Activated T-helper 17 cell treated with anti-CD3 and anti-CD28 coated beads, Interleukin-2, amount 50 U/mL, for 72 hours (primary cell): ENCODE results near the gene SPATA46. TPM values are rescaled to one million over a fixed set of nuclear protein-coding genes. Genes with fewer than 3 reads are reported as not detected.
"Not testable (repeated sequence)": the region's sequence is repeated elsewhere in the genome, so short reads cannot be mapped to it uniquely, and the experiment has no call there.

Experiments used
- ATAC-seq: fragments of 150-1000 bp; cut with Tn5 transposase; replicated peaks from 2 replicates; pipeline ENCODE4 v1.10.0; 2021; ENCODE audit warnings: mild to moderate bottlenecking, moderate library complexity
- H3K27ac Mint-ChIP-seq: one replicate; pipeline ENCODE4 v1.8.0; 2022; ENCODE audit warnings: mixed read lengths
- H3K27me3 Mint-ChIP-seq: one replicate; pipeline ENCODE4 v1.8.0; 2022; ENCODE audit warnings: mixed read lengths
- H3K36me3 Mint-ChIP-seq: one replicate; pipeline ENCODE4 v1.8.0; 2022; ENCODE audit warnings: low read depth, mild to moderate bottlenecking, mixed read lengths
- H3K4me1 Mint-ChIP-seq: one replicate; pipeline ENCODE4 v1.8.0; 2022; ENCODE audit warnings: mixed read lengths
- H3K4me3 Mint-ChIP-seq: one replicate; pipeline ENCODE4 v1.8.0; 2022; ENCODE audit warnings: mild to moderate bottlenecking, mixed read lengths
- H3K9me3 Mint-ChIP-seq: one replicate; pipeline ENCODE4 v1.8.0; 2022; ENCODE audit warnings: mixed read lengths
- total RNA-seq, 2 donors: library from RNA; stranded (reverse); gene quantifications; one replicate each; pipeline ENCODE4 v1.2.3, GENCODE V29; 2022

Gene SPATA46, protein sequence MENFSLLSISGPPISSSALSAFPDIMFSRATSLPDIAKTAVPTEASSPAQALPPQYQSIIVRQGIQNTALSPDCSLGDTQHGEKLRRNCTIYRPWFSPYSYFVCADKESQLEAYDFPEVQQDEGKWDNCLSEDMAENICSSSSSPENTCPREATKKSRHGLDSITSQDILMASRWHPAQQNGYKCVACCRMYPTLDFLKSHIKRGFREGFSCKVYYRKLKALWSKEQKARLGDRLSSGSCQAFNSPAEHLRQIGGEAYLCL
- total RNA-seq = not detected

DNA sequence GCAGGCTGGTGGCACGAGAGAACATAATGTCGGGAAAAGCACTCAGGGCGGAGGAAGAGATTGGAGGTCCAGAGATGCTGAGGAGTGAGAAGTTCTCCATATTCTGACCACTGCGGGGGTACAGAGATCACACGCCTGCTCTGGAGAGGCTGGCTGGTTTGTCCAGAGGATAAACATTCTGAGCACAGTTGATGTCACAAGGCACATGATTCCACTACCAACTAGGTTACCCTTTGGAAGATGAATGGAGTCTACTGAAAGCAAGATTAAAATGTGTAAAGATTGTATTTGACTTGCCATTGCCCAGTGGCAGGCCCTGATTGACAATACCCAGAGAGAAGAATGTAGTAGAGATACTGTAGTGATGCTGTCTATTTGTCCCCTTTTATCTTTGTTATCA is at the start of gene SPATA46:
Gene SPATA46, minus strand, starts transcription at position 164 of the 400 bp plus-strand sequence. Its CDS starts 64 bp downstream, at position 100.
- Mint-ChIP-seq H3K36me3 (no peaks in the 10 kb centered on the region), H3K9me3 (no peaks in the 10 kb centered on the region), H3K4me3 (no peak within 1 kb of the TSS), H3K27ac (no peak within 1 kb of the TSS), H3K27me3 (no peaks in the 10 kb centered on the region), H3K4me1 (no peaks in the 10 kb centered on the region)
- ATAC-seq = no peak

DNA sequence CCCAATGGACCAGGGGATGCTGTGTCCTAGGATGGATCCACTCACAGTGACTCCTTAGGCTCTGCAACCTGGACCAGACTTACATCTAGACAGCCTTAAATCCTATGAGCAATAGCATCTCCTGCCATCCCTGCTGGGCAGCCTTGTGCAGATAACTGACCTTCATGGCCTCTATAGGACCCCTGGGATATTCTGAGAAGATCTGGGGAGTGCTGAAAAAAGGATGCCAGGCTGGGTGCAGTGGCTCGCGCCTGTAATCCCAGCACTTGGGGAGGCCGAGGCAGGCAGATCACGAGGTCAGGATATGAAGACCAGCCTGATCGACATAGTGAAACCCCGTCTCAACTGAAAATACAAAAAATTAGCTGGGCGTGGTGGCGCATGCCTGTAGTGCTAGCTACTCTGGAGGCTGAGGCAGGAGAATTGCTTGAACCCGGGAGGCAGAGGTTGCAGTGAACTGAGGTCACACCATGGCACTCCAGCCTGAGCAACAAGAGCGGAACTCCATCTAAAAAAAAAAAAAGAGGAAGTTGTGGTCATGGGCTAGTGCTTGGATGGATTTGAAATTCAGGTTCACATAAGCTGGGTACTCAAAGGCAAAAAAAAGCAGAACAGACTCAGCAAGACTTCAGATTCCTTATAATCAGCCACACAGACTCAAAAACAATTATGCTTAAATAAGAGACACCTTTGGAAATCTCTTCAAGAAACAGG is 46.2 kb upstream of the SPATA46 start:
- H3K4me1 Mint-ChIP-seq = no peaks in the 10 kb centered on the region
- no peaks in the 10 kb centered on the region for H3K9me3 Mint-ChIP-seq
- no peak overlapping the region for H3K4me3 Mint-ChIP-seq
- no peak overlapping the region for H3K27ac Mint-ChIP-seq
- H3K27me3 Mint-ChIP-seq = peaks cover 25% of the 10 kb centered on the region
- H3K36me3 Mint-ChIP-seq = no peaks in the 10 kb centered on the region
- no peak for ATAC-seq

DNA sequence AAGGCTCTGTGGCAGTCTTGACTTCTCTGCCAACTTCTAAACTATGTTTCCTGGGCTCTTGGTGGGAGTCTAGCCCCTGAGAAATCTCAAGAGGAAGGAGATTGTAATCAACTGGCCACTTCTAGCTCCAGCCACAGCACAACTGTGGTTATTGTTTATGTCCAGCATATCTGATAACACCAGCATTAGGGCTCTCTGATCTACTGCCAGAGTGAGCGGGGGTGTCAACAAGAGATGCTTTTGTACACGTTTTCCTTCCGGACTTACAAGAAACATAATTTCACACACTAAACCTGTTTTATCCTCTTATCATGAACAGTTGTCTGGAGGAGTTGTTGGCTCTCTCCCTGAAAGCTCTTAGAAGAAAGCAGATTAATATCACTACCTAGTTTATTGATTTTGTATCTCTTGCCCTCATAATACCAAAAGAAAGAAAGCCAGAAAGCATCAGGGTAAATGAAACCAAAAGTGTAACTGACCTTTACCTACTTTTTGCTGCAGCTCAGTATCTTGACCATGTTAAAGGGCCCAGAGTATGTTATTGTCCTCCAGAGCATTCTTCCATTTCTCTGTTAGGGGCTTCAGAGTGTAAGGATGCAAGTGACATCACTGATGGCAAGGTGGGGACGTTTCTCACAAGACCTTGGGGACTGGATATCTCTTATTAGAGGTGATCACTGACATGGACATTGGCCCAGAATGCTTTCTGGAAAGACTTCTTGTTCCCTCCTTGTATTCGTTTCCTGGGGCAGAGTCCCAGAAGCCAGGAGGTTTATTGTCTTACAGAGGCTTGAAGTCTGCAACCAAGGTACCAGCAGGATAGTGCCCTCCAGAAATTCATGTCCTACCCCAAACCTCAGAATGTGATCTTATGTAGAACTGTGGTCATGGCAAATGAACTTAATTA is 44.9 kb upstream of the SPATA46 start:
- no peak overlapping the region for H3K27ac Mint-ChIP-seq
- H3K4me1 Mint-ChIP-seq = no peaks in the 10 kb centered on the region
- no peak overlapping the region for H3K4me3 Mint-ChIP-seq
- peaks cover 30% of the 10 kb centered on the region for H3K27me3 Mint-ChIP-seq
- H3K9me3 Mint-ChIP-seq = no peaks in the 10 kb centered on the region
- no peak for ATAC-seq
- no peaks in the 10 kb centered on the region for H3K36me3 Mint-ChIP-seq

DNA sequence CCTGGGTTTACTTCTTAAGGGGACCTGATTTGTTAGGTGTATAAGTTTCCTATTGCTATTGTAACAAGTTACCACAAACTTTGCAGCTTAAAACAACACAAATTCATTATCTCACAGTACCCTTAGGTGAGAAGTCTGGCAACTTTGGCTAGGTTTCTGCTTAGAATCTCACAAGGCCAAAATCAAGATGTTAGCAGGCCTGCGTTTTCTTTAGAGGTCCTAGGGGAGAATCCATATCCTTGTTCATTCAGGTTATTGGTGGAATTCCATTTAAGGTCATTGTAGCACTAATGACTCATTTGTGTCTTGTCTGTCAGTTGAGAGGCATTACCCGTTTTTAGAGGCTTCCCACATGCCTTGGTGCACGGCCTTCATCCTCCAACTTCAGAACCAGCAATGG is 43.5 kb upstream of the SPATA46 start:
- Mint-ChIP-seq H3K27ac (no peak overlapping the region), H3K9me3 (no peaks in the 10 kb centered on the region), H3K27me3 (peaks cover 38% of the 10 kb centered on the region), H3K4me3 (no peak overlapping the region), H3K4me1 (no peaks in the 10 kb centered on the region), H3K36me3 (no peaks in the 10 kb centered on the region)
- no peak for ATAC-seq

DNA sequence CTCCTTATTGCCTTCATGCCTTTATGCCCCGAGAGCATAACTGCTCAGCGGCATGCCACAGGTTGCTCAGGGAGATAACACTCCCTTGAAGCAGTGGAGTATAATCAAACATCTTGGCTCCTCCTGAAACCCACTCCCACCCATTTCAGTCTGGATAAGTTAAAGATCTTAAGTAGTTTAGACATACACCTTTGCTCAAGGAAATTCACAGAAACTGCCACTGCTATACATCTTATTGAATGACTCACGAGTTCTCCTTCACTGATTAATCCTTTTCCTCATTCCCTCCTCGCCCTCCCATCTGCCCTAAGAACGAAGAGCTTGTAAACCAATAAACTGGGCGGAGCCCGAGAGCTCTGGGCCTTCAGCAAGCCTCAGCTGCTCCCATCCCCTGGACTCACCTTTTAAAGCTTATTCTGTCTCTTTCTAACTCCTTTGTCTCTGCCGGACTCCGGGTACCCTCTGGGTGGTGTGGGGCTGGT is 42.8 kb upstream of the SPATA46 start:
- H3K4me1 Mint-ChIP-seq, ATAC-seq, H3K9me3 Mint-ChIP-seq, H3K27ac Mint-ChIP-seq, H3K36me3 Mint-ChIP-seq, H3K4me3 Mint-ChIP-seq: not testable (repeated sequence)
- H3K27me3 Mint-ChIP-seq = peaks cover 39% of the 10 kb centered on the region

DNA sequence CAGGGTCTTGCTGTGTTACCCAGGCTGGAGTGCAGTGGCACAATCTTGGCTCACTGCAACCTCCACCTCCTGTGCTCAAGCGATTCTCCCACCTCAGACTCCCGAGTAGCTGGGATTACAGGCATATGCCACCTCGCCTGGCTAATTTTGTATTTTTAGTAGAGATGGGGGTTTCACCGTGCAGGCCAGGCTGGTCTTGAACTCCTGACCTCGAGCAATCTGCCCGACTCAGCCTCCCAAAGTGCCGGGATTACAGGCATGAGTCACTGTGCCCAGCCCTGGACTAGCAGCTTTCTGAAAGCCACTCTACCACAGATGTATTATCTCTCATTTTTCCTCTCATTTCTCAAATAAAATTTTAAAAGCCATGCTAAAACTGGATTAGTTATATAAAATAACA is 41.9 kb upstream of the SPATA46 start:
- peaks cover 35% of the 10 kb centered on the region for H3K27me3 Mint-ChIP-seq
- not testable (repeated sequence) for H3K4me1 Mint-ChIP-seq, H3K36me3 Mint-ChIP-seq, ATAC-seq, H3K4me3 Mint-ChIP-seq, H3K9me3 Mint-ChIP-seq, H3K27ac Mint-ChIP-seq

DNA sequence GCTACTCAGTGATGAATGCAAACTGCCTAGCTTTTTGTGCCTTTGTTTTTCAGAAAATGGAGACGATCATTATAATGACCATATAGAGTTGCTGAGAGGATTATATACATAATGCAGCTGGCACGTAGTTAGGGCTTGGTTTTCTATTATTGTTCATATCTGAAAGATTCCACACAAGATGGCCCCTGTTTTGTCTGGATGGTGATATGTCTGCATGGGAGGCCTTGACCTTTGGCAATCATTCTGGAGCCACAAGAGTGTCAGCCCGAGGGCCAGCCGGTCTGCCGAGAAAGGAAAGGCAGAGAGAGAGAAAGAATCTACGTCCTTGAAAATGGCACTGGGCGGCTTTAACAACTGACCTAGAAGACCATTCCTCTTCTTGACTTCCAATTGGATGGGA is 41.0 kb upstream of the SPATA46 start:
- Mint-ChIP-seq H3K27me3 (peaks cover 35% of the 10 kb centered on the region), H3K4me3 (no peak overlapping the region), H3K9me3 (no peaks in the 10 kb centered on the region), H3K36me3 (no peaks in the 10 kb centered on the region), H3K27ac (no peak overlapping the region), H3K4me1 (no peaks in the 10 kb centered on the region)
- no peak for ATAC-seq

DNA sequence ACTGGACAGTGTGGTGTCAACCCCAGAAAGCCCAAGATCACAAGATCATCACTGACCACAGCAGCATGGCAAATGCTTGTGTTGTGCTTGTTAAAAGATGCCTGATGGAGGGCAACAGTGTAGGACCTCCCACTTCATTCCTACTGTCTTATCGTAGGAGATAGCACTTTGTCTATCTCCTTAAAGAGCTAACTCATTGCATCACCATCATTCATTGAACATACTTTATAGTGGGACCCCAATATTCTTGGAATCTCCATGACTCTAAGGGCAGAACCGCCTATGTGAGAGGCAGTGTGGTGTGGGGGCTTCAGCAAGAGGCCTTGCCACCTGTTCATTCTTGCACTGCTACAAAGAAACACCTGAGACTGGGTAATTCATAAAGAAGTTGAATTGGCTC is 40.3 kb upstream of the SPATA46 start:
- H3K27ac Mint-ChIP-seq = no peak overlapping the region
- H3K4me1 Mint-ChIP-seq = no peaks in the 10 kb centered on the region
- H3K27me3 Mint-ChIP-seq = peaks cover 34% of the 10 kb centered on the region
- H3K4me3 Mint-ChIP-seq = no peak overlapping the region
- no peak for ATAC-seq
- no peaks in the 10 kb centered on the region for H3K36me3 Mint-ChIP-seq
- no peaks in the 10 kb centered on the region for H3K9me3 Mint-ChIP-seq

DNA sequence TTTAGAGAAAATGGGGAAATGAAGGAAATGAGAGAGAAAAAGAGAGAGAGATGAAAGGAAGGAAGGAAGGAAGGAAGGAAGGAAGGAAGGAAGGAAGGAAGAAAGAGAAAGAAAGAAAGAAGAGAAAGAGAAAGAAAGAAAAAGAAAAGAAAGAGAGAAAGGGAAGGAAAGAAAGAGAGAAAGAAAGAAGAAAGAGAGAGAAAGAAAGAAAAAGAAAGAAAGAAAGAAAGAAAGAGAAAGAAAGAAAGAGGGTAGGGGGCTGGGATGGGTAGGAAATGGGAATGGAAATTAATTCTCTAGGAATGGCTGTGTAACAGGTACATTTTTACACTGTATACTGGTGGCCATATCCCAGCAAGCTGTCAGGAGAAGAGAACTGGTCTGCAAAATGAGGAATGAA is 39.6 kb upstream of the SPATA46 start:
- Mint-ChIP-seq H3K27me3 (peaks cover 33% of the 10 kb centered on the region), H3K9me3 (no peaks in the 10 kb centered on the region), H3K4me1 (no peaks in the 10 kb centered on the region), H3K36me3 (no peaks in the 10 kb centered on the region), H3K4me3 (no peak overlapping the region), H3K27ac (no peak overlapping the region)
- no peak for ATAC-seq

DNA sequence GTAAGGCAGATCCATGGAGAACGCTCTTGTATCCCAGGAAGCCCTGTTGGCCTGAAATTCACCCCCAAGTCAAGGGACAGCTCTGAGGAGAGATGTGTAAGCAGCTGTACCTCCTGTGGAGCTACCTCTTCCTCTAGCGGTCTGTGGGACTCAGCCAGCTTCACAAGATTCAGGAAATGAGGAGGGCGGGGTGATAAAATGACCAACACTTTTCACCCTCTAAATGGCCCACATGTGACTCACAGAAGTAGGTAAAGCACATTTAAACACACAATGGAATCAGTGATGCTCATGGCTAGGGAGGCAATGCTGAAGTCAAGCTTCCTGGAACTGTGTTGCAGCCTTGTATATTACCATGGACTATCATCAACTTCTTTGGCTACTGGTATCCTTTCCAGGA is 35.3 kb upstream of the SPATA46 start, which contains the start of gene SH2D1B:
Gene SH2D1B, minus strand, starts transcription at position 135 of the 400 bp plus-strand sequence. Its CDS starts 120 bp downstream, at position 15.
- H3K4me3 Mint-ChIP-seq = no peak within 1 kb of the TSS
- H3K9me3 Mint-ChIP-seq = no peaks in the 10 kb centered on the region
- ATAC-seq = no peak
- H3K4me1 Mint-ChIP-seq = no peaks in the 10 kb centered on the region
- H3K27ac Mint-ChIP-seq = no peak within 1 kb of the TSS
- peaks cover 29% of the 10 kb centered on the region for H3K27me3 Mint-ChIP-seq
- no peaks in the 10 kb centered on the region for H3K36me3 Mint-ChIP-seq

DNA sequence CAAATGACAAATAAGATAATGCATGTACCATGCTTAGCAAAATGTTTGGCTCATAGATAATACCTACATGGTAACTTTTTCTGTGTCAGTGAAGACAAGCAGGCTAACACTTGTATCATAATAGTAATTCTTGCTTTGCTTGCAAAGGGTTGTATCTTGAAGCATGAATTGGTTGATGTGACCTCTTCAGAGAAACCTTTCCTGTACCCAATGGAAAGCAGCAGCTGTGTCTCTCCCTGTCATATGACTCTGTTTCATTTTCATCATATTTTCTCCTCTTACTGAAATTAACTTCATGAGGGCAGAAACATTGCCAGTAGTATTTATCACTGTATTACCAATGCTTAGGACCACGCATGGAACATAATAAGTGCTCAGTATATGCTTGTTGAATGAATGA is 30.9 kb upstream of the SPATA46 start:
- Mint-ChIP-seq H3K4me3 (no peak overlapping the region), H3K36me3 (no peaks in the 10 kb centered on the region), H3K9me3 (no peaks in the 10 kb centered on the region), H3K27ac (no peak overlapping the region), H3K27me3 (peaks cover 21% of the 10 kb centered on the region), H3K4me1 (no peaks in the 10 kb centered on the region)
- no peak for ATAC-seq

DNA sequence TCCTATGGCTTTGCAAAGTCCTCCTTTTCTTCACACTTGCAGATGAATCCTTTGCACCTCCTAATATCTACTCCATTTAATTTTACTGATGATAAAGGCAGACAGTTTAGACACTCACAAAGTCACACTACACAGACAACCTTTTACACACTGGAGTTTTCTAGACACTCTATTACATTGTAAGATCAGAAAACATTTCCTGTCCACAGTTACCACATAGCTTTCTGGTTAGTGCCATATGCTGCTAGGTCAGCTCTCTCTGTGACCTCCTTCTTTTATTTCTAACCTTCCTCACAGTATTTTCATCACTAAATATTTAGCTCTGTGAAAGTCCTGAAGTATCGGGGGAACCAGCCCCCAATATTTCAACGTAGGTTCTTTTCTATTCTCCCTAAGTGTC is 30.2 kb upstream of the SPATA46 start:
- no peaks in the 10 kb centered on the region for H3K36me3 Mint-ChIP-seq
- no peaks in the 10 kb centered on the region for H3K9me3 Mint-ChIP-seq
- H3K27me3 Mint-ChIP-seq = peaks cover 26% of the 10 kb centered on the region
- H3K4me3 Mint-ChIP-seq = no peak overlapping the region
- no peak for ATAC-seq
- H3K27ac Mint-ChIP-seq = no peak overlapping the region
- no peaks in the 10 kb centered on the region for H3K4me1 Mint-ChIP-seq

DNA sequence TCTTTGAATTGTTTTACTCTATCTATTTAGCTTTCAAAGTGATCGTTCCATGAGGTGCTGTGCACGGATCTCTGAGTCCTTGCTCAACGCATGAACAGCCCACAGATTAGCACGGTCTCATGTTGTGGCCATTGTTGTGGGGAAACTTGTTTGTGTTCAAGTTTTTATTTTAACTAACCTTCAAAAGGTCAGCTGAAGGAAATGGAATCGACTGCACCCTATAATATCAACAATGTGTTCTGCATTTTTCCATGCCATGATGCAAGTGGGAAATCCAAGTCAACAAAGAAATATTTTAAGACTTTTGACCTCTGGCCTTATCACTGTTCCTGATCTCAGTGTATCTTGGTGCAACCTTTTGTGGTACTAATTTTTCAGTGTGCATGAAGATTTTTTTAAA is 29.1 kb upstream of the SPATA46 start:
- no peaks in the 10 kb centered on the region for H3K9me3 Mint-ChIP-seq
- no peak overlapping the region for H3K27ac Mint-ChIP-seq
- H3K27me3 Mint-ChIP-seq = peaks cover 22% of the 10 kb centered on the region
- H3K36me3 Mint-ChIP-seq = no peaks in the 10 kb centered on the region
- H3K4me1 Mint-ChIP-seq = no peaks in the 10 kb centered on the region
- no peak for ATAC-seq
- no peak overlapping the region for H3K4me3 Mint-ChIP-seq

DNA sequence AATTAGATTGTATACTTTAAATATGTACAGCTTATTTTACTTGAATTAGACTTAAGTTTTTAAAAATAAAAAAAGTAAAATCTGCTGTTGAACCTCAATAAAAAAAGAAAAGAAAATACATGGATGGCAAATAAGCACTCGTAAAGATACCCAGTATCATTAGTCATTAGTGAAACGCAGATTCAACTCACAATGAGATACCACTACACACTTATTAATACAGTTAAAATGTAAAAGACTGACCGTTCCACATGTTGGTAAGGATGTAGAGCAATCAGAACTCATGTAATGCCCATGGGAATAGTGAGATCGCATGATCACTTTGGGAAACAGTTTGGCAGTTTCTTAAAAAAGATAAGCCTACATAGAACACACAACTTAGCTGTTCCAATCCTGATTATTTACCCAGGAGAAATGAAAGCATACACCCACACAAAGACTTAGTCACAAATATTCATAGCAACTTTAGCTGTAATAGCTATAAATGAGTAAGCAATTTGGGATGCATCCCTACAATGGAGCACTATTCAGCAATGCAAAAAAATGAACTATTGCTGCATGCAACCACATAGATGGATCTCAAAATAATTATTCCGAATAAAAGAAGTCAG is 28.0 kb upstream of the SPATA46 start:
- Mint-ChIP-seq H3K27ac (no peak overlapping the region), H3K9me3 (no peaks in the 10 kb centered on the region), H3K4me3 (no peak overlapping the region), H3K36me3 (no peaks in the 10 kb centered on the region), H3K4me1 (no peaks in the 10 kb centered on the region), H3K27me3 (peaks cover 26% of the 10 kb centered on the region)
- ATAC-seq = no peak
